Keratinocyte (primary cell): ENCODE data around the gene GNG5. TPM values are rescaled to one million over a fixed set of nuclear protein-coding genes. Genes with fewer than 3 reads are reported as not detected.

ENCODE experiments used
- DNase-seq: peaks from one replicate; pipeline ENCODE4 v3.0.0-alpha.2; 2011; ENCODE audit warnings: low read depth, missing footprints, low spot score
- FAIRE-seq: peaks from 2 replicates; lab custom pipeline; 2011; peaks lifted over from hg19 to GRCh38; lab: Jason Lieb, UNC
- H2AFZ ChIP-seq: 2 replicates; pipeline ENCODE4 v1.6.0; 2012; ENCODE audit warnings: low read length, control low read depth, inconsistent platforms; ENCODE audit not compliant: control insufficient read depth
- H3K27ac ChIP-seq: 2 replicates; pipeline ENCODE4 v1.5.1; 2011; ENCODE audit warnings: low read length; ENCODE audit not compliant: control insufficient read depth, insufficient read depth
- H3K27me3 ChIP-seq: 3 replicates; pipeline ENCODE4 v1.6.0; 2011; ENCODE audit warnings: low read length; ENCODE audit not compliant: control insufficient read depth, insufficient read depth; ENCODE audit errors: extremely low read depth
- H3K36me3 ChIP-seq, 2 experiments: 2 replicates in 1 of 2; 3 replicates in 1 of 2; pipeline ENCODE4 v1.5.1; 2011; ENCODE audit warnings: low read length in 2 of 2, mild to moderate bottlenecking in 1 of 2; ENCODE audit not compliant: control insufficient read depth in 2 of 2, insufficient read depth in 2 of 2; ENCODE audit errors: extremely low read depth in 1 of 2
- H3K4me1 ChIP-seq: 3 replicates; pipeline ENCODE4 v1.5.1; 2011; ENCODE audit warnings: low read length; ENCODE audit not compliant: control insufficient read depth, insufficient read depth; ENCODE audit errors: extremely low read depth
- H3K4me2 ChIP-seq: 3 replicates; pipeline ENCODE4 v1.6.0; 2011; ENCODE audit warnings: low read depth, low read length; ENCODE audit not compliant: control insufficient read depth, insufficient read depth; ENCODE audit errors: extremely low read depth
- H3K4me3 ChIP-seq, 3 experiments: fragments of 200-600 bp in 1 of 3; sonication (generic) in 1 of 3; 2 replicates in 2 of 3; 3 replicates in 1 of 3; pipeline ENCODE4 v1.5.1; 2011 to 2016; ENCODE audit warnings: low read length in 3 of 3, mild to moderate bottlenecking in 3 of 3, control low read depth in 2 of 3, inconsistent platforms in 1 of 3, low read depth in 1 of 3, mixed read lengths in 1 of 3, mixed run types in 1 of 3, moderate library complexity in 1 of 3; ENCODE audit not compliant: control insufficient read depth in 2 of 3, insufficient read depth in 2 of 3; ENCODE audit errors: extremely low read depth in 1 of 3
- H3K79me2 ChIP-seq: 2 replicates; pipeline ENCODE4 v1.6.0; 2012; ENCODE audit warnings: low read length; ENCODE audit not compliant: control insufficient read depth, insufficient read depth
- H3K9ac ChIP-seq: 3 replicates; pipeline ENCODE4 v1.6.0; 2011; ENCODE audit warnings: low read length; ENCODE audit not compliant: control insufficient read depth, insufficient read depth; ENCODE audit errors: extremely low read depth
- H3K9me1 ChIP-seq: 3 replicates; pipeline ENCODE4 v1.6.0; 2011; ENCODE audit warnings: low read length; ENCODE audit not compliant: control insufficient read depth, insufficient read depth; ENCODE audit errors: extremely low read depth
- H3K9me3 ChIP-seq: 2 replicates; pipeline ENCODE4 v1.5.1; 2012; ENCODE audit warnings: low read depth, low read length; ENCODE audit not compliant: control insufficient read depth
- H4K20me1 ChIP-seq: 3 replicates; pipeline ENCODE4 v1.6.0; 2011; ENCODE audit warnings: low read length; ENCODE audit not compliant: control insufficient read depth, insufficient read depth; ENCODE audit errors: extremely low read depth
- CTCF ChIP-seq, 3 experiments: IDR thresholded peaks in 1 of 3; conservative IDR thresholded peaks in 1 of 3; optimal IDR thresholded peaks in 1 of 3; 2 replicates in 2 of 3; 3 replicates in 1 of 3; pipeline versions ENCODE3 to v1.5.1; 2011; ENCODE audit warnings: low read length in 3 of 3, mild to moderate bottlenecking in 3 of 3, moderate library complexity in 2 of 3, control low read depth in 1 of 3, inconsistent platforms in 1 of 3; ENCODE audit not compliant: insufficient read depth in 2 of 3; ENCODE audit errors: extremely low read depth in 1 of 3
- EZH2 ChIP-seq: IDR thresholded peaks from one replicate; pipeline ENCODE4 v1.6.1; 2012; ENCODE audit warnings: inconsistent platforms, mild to moderate bottlenecking, low read length, moderate library complexity
- dilution Hi-C: fragments of 300-500 bp; cut with MboI; formaldehyde crosslinking; loops from one replicate; pipeline ENCODE4 v1.7.0; 2020; ENCODE audit warnings: low sequenced_read_pairs; ENCODE audit not compliant: extremely low pct_ligation_motif_present
- polyA plus RNA-seq, 5 experiments: library from polyadenylated mRNA; depleted of rRNA in 3 of 5; stranded (reverse) in 3 of 5; stranded (forward) in 1 of 5; unstranded in 1 of 5; fragments of >200 nt; gene quantifications; 1 replicate in 1 of 5; 2 replicates in 3 of 5; 3 replicates in 1 of 5; pipeline versions ENCODE4 v1.2.1 to v1.2.3, GENCODE V29; 2011 to 2012; ENCODE audit warnings: missing spikeins in 2 of 5, low read depth in 1 of 5, low replicate concordance in 1 of 5

GNG5 gene
- polyA plus RNA-seq, 1 donor (not counting 4 experiments of a cell fraction or from before 2014, with no cell fraction given) = 167 TPM

- H3K27ac ChIP-seq = no peak overlapping the region
- peaks cover 1% of the 10 kb centered on the region for H3K79me2 ChIP-seq
- no peaks in the 10 kb centered on the region for H3K27me3 ChIP-seq
- no peaks in the 10 kb centered on the region for H3K4me1 ChIP-seq
- no peak overlapping the region for H2AFZ ChIP-seq
- H4K20me1 ChIP-seq = no peaks in the 10 kb centered on the region
- DNase-seq (no peak), FAIRE-seq (no peak)
- dilution Hi-C loops = no loop called here
- H3K9me3 ChIP-seq = no peaks in the 10 kb centered on the region
- TF ChIP-seq EZH2 (no peak), CTCF (optimal IDR thresholded peaks at IDR 0.05 in 1 of 3, IDR thresholded peaks at IDR 0.05 in 1 of 3, conservative IDR thresholded peaks at IDR 0.05 in 1 of 3; ENCODE audit: extremely low read depth in 1 of 3, insufficient read depth in 2 of 3, low read length in 3 of 3) (no peak)
- H3K4me2 ChIP-seq = no peak overlapping the region
- no peaks in the 10 kb centered on the region for H3K9me1 ChIP-seq
- no peak overlapping the region for H3K9ac ChIP-seq
- H3K4me3 ChIP-seq = no peak overlapping the region
- H3K36me3 ChIP-seq = peaks cover 13 to 27% of the 10 kb centered on the region in 2 experiments
Observed at GRCh38 chr1:84493747-84494146, 12.6 kb downstream of the GNG5 start.

GRCh38 chr1:84492726-84493125 is 13.7 kb downstream of the GNG5 start:
- Histone ChIP-seq H3K9me1 (no peaks in the 10 kb centered on the region), H3K27me3 (no peaks in the 10 kb centered on the region), H4K20me1 (no peaks in the 10 kb centered on the region), H3K4me1 (no peaks in the 10 kb centered on the region), H3K4me2 (no peak overlapping the region), H3K4me3 (no peak overlapping the region), H3K9me3 (no peaks in the 10 kb centered on the region), H3K36me3 (peaks cover 11 to 20% of the 10 kb centered on the region in 2 experiments), H3K27ac (no peak overlapping the region), H3K9ac (no peak overlapping the region), H2AFZ (no peak overlapping the region), H3K79me2 (peaks cover 7% of the 10 kb centered on the region)
- TF ChIP-seq EZH2 (no peak), CTCF (optimal IDR thresholded peaks at IDR 0.05 in 1 of 3, IDR thresholded peaks at IDR 0.05 in 1 of 3, conservative IDR thresholded peaks at IDR 0.05 in 1 of 3; ENCODE audit: extremely low read depth in 1 of 3, insufficient read depth in 2 of 3, low read length in 3 of 3) (no peak)
- no peak for DNase-seq
- dilution Hi-C loops = no loop called here
- FAIRE-seq = no peak
